HG02623 (cell line): ENCODE measurements around the gene RABGEF1.
A peak's percentile ranks its signal among the peaks of the same experiment; 100 is the strongest.
"Not testable (repeated sequence)": the region's sequence is repeated elsewhere in the genome, so short reads cannot be mapped to it uniquely, and the experiment has no call there.

ENCODE experiments used
- ATAC-seq: cut with Tn5 transposase; IDR thresholded peaks from one replicate; pipeline ENCODE4 v1.9.1; 2021; ENCODE audit warnings: moderate library complexity; ENCODE audit not compliant: unreplicated experiment

Gene RABGEF1

GRCh38 chr7:66764905-66765304 lies 24.4 kb downstream of the RABGEF1 start:
- ATAC-seq, result not testable (repeated sequence)

GRCh38 chr7:66765322-66766025 lies 24.9 kb downstream of the RABGEF1 start:
- not testable (repeated sequence) for ATAC-seq

GRCh38 chr7:66766041-66766440 lies 25.5 kb downstream of the RABGEF1 start:
- no peak for ATAC-seq

- not testable (repeated sequence) for ATAC-seq
Measured at GRCh38 chr7:66767486-66767885, 27.0 kb downstream of the RABGEF1 start.

GRCh38 chr7:66768865-66769832 lies 28.6 kb downstream of the RABGEF1 start:
- ATAC-seq, result peak; percentile 43

- no peak for ATAC-seq
Measured at GRCh38 chr7:66769833-66770512, 29.4 kb downstream of the RABGEF1 start.

- no peak for ATAC-seq
Measured at GRCh38 chr7:66771795-66772194, 31.3 kb downstream of the RABGEF1 start.

- ATAC-seq, result not testable (repeated sequence)
Measured at GRCh38 chr7:66773744-66774143, 33.2 kb downstream of the RABGEF1 start.

GRCh38 chr7:66776383-66776782 lies 35.9 kb downstream of the RABGEF1 start:
- not testable (repeated sequence) for ATAC-seq

- ATAC-seq, result no peak
Measured at GRCh38 chr7:66776800-66777442, 36.4 kb downstream of the RABGEF1 start.

GRCh38 chr7:66778201-66778600 lies 37.7 kb downstream of the RABGEF1 start:
- no peak for ATAC-seq

- ATAC-seq, result no peak
Measured at GRCh38 chr7:66779669-66780409, 39.3 kb downstream of the RABGEF1 start.

- no peak for ATAC-seq
Measured at GRCh38 chr7:66781408-66782090, 41.0 kb downstream of the RABGEF1 start.

GRCh38 chr7:66782875-66783274 lies 42.3 kb downstream of the RABGEF1 start:
- not testable (repeated sequence) for ATAC-seq

- ATAC-seq, result not testable (repeated sequence)
Measured at GRCh38 chr7:66783887-66784595, 43.5 kb downstream of the RABGEF1 start.

- no peak for ATAC-seq
Measured at GRCh38 chr7:66790196-66790595, 49.7 kb downstream of the RABGEF1 start.

GRCh38 chr7:66790725-66791124 lies 50.2 kb downstream of the RABGEF1 start:
- no peak for ATAC-seq

GRCh38 chr7:66800591-66800990 lies 60.1 kb downstream of the RABGEF1 start:
- no peak for ATAC-seq

- no peak for ATAC-seq
Measured at GRCh38 chr7:66804001-66804400, 63.5 kb downstream of the RABGEF1 start.
